Subcutaneous adipose tissue (tissue), 4 donors: ENCODE measurements around the gene HLCS. TPM values are rescaled to one million over a fixed set of nuclear protein-coding genes. Genes with fewer than 3 reads are reported as not detected.

Experiments used
- CTCF ChIP-seq: fragments of 450-650 bp; IDR thresholded peaks from one replicate; pipeline ENCODE4 v1.5.1; 2016; ENCODE audit warnings: low read depth, mild to moderate bottlenecking, control low read depth, antibody characterized with exemption, moderate library complexity
- total RNA-seq, 4 donors: library from RNA; depleted of rRNA; stranded (reverse); fragments of >200 nt; gene quantifications; one replicate each; pipeline ENCODE4 v1.1.0, GENCODE V29; 2016

The HLCS gene
- total RNA-seq, 4 donors from 2014 or later = 14.6 to 30.3 (median 23.7) TPM

- no peak for TF ChIP-seq CTCF
Observed at GRCh38 chr21:36902793-36903192, 63.7 kb downstream of the HLCS start.

DNA sequence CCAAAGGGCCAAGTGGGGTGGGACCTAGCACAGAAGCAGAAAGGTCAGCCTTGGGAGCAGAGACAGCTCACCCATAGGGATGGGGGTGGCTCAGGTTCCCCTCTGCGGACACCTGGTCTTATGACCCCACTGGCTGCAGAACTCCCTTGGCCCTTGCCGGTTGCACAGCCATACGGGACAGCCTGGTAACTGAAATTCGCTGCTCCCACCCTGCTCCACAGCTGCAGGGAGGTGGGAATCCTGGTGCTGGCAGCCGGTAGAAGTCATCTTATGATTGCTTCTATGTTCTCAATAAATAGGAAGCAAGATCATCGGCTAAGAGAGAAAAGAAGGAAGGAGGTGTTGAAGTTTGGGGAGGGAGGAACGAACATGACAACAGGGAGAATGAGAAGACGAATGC lies 64.1 kb downstream of the HLCS start:
- no peak for TF ChIP-seq CTCF

DNA sequence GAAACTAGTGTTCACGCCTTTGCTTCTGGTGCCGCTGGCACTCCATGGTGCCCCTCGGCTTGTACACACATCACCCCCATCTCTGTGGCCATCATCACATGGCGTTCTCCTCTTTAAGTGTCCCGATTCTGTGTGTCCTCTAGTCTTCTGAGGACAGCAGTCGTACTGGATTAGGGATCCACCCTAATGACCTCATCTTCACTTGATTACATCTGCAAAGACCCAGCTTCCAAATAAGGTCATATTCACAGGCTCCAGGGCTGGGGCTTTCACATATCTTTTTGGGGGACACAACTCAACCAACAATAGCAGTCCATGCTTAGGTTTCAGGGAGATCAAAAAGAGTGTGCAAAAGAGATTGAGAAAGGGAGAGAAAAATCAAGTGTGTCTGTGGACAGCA lies 64.9 kb downstream of the HLCS start:
- TF ChIP-seq CTCF = no peak

DNA sequence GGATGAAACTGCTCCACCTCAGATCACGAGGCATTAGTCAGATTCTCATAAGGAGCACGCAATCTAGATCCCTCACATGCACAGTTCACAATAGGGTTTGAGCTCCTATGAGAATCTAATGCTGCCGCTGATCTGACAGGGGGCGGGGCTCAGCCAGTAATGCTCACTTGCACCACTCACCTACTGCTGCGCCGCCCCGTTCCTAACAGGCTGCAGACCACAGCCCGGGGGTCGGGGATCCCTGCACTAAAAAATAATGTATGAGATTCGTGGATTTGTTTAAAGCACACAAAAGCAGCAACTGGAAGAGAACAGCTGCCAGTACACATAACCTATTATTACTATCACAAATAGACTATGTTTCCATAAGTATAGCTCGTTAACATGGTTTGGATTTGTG lies 72.9 kb downstream of the HLCS start:
- no peak for TF ChIP-seq CTCF

GRCh38 chr21:36892201-36892600 lies 74.3 kb downstream of the HLCS start:
- TF ChIP-seq CTCF = no peak

DNA sequence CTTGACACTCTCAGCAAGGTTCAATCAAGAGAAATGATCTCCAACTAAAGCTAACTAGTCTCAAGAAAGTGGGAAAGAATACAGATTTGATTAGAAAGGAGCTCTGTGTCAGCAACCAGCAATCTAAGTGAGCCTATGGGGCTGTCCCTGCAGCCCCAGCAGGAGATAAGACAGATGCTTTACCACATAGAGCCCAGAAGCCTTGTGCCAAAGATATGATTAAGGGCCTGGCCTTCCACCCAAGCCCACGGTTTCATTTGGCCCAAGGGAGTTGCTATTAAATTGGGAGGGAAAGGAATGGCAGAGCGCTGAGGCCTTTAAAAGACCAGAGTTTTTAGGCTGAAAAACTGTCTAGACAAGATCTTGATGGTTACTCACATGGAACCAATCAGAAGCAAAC lies 74.8 kb downstream of the HLCS start:
- TF ChIP-seq CTCF = no peak

DNA sequence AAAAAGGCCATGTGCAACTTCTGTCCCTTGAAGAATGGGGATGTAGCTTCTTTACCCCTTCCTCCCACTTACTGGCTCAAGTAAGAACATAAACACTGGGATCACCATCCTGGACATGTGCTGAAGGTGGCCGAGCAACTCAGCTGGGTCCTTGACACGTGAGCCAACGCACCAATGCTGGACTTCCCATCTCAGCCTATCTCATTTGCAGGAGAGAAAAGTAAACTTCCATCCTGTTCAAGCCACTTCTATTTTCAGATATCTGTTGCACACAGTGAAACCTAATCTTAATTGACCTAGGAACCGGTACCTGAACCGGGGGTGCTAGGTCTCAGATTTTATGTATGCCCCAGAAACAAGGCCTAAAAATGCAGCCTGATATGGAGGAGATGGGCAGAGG lies 75.3 kb downstream of the HLCS start:
- TF ChIP-seq CTCF = no peak

DNA sequence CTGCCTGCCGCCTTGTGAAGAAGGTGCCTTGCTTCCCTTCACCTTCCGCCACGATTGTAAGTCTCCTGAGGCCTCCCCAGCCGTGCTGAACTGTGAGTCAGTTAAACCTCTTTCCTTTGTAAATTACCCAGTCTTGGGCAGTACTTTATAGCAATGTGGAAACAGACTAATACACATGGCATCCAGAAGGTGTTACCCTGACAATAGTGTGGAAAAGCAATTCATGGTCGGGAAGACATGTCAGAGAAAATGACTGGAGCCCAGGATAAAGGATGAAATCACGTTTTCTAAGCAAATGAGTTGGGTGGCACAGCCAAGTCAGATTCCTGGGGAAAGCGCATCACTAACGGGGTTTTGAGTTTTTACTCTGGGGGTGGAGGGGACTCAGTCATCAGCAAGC lies 76.4 kb downstream of the HLCS start:
- TF ChIP-seq CTCF = no peak
